ENCODE data around the gene AFP. TPM values are rescaled to one million over a fixed set of nuclear protein-coding genes. Genes with fewer than 3 reads are reported as not detected.

Gene AFP
- total RNA-seq, 1 donor from 2014 or later, result 166 TPM

DNA sequence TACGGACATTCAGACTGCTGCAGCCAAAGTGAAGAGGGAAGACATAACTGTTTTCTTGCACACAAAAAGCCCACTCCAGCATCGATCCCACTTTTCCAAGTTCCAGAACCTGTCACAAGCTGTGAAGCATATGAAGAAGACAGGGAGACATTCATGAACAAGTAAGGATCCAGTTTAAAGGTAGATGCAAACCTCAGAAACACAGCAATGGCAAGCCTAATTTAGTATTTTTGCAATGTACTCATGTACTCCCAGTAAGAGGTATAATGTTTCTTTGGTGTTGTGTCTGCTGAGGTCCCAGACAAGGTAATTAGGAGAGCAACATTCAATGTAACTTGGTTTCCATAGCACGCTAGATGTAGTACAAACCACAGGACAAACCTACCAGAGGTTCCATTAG lies 4.6 kb downstream of the AFP start:
- Mint-ChIP-seq H3K4me3 (ENCODE audit: low read depth) (no peak overlapping the region), H3K27ac (no peak overlapping the region), H3K27me3 (no peaks in the 10 kb centered on the region), H3K4me1 (ENCODE audit: low read depth) (peaks cover 9% of the 10 kb centered on the region), H3K36me3 (ENCODE audit: insufficient read depth) (peaks cover 7% of the 10 kb centered on the region), H3K9me3 (ENCODE audit: low read depth) (peaks cover 7% of the 10 kb centered on the region)
- TF ChIP-seq, protein P1, sequence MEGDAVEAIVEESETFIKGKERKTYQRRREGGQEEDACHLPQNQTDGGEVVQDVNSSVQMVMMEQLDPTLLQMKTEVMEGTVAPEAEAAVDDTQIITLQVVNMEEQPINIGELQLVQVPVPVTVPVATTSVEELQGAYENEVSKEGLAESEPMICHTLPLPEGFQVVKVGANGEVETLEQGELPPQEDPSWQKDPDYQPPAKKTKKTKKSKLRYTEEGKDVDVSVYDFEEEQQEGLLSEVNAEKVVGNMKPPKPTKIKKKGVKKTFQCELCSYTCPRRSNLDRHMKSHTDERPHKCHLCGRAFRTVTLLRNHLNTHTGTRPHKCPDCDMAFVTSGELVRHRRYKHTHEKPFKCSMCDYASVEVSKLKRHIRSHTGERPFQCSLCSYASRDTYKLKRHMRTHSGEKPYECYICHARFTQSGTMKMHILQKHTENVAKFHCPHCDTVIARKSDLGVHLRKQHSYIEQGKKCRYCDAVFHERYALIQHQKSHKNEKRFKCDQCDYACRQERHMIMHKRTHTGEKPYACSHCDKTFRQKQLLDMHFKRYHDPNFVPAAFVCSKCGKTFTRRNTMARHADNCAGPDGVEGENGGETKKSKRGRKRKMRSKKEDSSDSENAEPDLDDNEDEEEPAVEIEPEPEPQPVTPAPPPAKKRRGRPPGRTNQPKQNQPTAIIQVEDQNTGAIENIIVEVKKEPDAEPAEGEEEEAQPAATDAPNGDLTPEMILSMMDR (IDR thresholded peaks at IDR 0.05; ENCODE audit: unreplicated experiment), result no peak
- DNase-seq (ENCODE audit: low spot score, unreplicated experiment), result no peak

DNA sequence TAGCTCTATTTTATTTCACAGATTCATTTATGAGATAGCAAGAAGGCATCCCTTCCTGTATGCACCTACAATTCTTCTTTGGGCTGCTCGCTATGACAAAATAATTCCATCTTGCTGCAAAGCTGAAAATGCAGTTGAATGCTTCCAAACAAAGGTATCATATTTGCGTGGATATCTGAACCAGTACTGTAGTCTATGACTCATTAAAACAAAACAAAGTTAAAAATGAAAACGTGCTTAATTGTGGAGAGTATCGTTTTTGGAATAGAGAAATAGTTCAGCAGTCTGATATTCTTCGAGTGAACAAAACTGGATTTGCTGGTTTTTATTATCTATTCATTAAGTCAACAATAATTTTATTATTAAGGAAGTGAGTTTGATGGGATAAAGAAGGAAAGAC lies 6.3 kb downstream of the AFP start:
- H3K27me3 Mint-ChIP-seq, result no peaks in the 10 kb centered on the region
- peaks cover 3% of the 10 kb centered on the region for H3K9me3 Mint-ChIP-seq (ENCODE audit: low read depth)
- H3K36me3 Mint-ChIP-seq (ENCODE audit: insufficient read depth), result peaks cover 6% of the 10 kb centered on the region
- no peak for DNase-seq (ENCODE audit: low spot score, unreplicated experiment)
- TF ChIP-seq, protein P1 (IDR thresholded peaks at IDR 0.05; ENCODE audit: unreplicated experiment), result no peak
- no peak overlapping the region for H3K4me3 Mint-ChIP-seq (ENCODE audit: low read depth)
- H3K27ac Mint-ChIP-seq, result no peak overlapping the region
- H3K4me1 Mint-ChIP-seq (ENCODE audit: low read depth), result peaks cover 9% of the 10 kb centered on the region

DNA sequence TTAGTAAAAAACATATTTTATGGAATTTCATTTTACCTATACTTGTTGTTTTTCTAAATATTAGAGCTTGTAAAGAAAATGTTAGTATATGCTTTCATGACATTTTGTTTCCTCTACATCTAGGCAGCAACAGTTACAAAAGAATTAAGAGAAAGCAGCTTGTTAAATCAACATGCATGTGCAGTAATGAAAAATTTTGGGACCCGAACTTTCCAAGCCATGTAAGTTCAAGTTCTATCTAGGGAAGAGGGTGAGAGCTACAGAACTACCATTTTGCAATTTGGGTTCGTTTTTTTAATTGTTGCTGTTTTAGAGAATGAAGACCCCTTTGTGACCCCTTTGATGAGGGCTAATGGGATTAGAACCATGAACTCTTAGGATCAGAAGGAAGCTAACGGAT lies 7.2 kb downstream of the AFP start:
- H3K27me3 Mint-ChIP-seq, result no peaks in the 10 kb centered on the region
- TF ChIP-seq, protein P1 (IDR thresholded peaks at IDR 0.05; ENCODE audit: unreplicated experiment), result no peak
- no peak overlapping the region for H3K4me3 Mint-ChIP-seq (ENCODE audit: low read depth)
- peaks cover 6% of the 10 kb centered on the region for H3K36me3 Mint-ChIP-seq (ENCODE audit: insufficient read depth)
- peaks cover 9% of the 10 kb centered on the region for H3K4me1 Mint-ChIP-seq (ENCODE audit: low read depth)
- no peak overlapping the region for H3K27ac Mint-ChIP-seq
- peaks cover 3% of the 10 kb centered on the region for H3K9me3 Mint-ChIP-seq (ENCODE audit: low read depth)
- no peak for DNase-seq (ENCODE audit: low spot score, unreplicated experiment)

DNA sequence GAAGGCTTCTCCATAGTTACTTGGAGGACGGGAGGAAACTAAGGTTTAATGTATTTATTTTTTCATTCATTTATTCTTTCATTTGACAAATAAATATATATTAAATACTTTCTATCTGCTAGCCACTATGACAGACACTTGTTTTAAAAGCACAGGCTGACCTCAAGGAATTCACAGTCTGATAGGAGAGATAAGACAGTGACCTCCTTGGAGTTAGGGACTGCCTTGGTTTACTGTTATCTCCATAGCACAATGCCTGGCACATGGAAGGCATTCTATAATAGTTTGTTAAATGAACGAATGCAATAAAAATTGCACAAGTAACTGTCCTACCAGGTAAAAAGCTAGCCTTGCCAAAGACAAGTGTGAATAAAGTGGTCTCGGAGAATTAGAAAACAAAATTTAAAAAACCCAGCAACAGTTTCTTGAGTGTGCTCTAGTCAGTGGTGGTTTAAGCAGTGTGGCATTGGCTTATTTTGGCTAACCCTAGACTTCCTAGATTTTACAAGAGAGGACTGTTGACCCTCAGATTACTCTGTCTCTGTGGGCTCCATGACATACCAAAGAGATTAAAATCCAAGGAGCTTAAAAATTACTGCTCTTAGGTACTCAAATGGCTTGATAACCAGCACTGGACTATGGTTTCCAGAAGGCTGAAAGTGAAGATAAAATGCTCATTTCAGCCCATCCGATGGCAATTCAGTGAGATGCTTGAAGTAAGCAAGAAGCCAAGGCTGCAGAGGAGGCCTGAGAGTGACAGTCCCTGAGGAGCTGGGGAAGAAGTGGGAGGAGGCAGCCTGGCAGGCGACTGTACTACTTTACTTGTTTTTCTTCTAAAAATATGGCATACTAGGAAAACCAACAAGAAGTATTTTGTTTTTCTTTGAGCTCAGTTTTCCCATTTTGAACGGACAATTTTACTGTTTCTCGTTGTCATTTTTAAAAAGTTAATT lies 9.6 kb downstream of the AFP start:
- no peak for DNase-seq (ENCODE audit: low spot score, unreplicated experiment)
- H3K27ac Mint-ChIP-seq, result no peak overlapping the region
- peaks cover 6% of the 10 kb centered on the region for H3K36me3 Mint-ChIP-seq (ENCODE audit: insufficient read depth)
- peaks cover 20% of the 10 kb centered on the region for H3K4me1 Mint-ChIP-seq (ENCODE audit: low read depth)
- peaks cover 3% of the 10 kb centered on the region for H3K9me3 Mint-ChIP-seq (ENCODE audit: low read depth)
- TF ChIP-seq, protein P1 (IDR thresholded peaks at IDR 0.05; ENCODE audit: unreplicated experiment), result no peak
- H3K4me3 Mint-ChIP-seq (ENCODE audit: low read depth), result no peak overlapping the region
- no peaks in the 10 kb centered on the region for H3K27me3 Mint-ChIP-seq

DNA sequence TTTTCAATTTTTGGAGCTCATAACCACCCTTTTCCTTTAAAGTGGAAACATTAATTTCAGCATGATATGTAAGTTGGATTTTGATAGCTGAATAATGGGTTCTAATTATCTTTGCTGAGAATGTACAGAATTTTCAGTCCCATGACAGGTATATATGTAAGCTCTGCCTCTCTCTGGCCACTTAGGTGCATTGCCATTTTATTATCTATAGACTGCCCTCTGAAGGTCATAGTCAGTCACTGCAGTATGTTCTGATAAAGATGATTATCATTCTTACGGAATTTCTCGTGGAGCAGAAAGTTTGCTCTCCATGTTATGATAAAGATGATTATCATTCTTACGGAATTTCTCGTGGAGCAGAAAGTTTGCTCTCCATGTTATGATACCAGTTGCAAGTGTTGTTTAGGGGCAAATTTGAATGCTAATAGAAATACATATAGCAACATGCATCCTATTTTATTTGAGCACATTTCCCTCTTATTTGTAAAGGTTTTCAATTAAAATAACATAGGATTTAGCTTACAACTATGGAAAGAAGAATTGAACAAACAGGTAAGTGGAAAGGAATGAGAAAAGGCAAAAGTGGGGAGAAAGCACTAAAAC lies 10.4 kb downstream of the AFP start:
- no peak for DNase-seq (ENCODE audit: low spot score, unreplicated experiment)
- Mint-ChIP-seq H3K4me3 (ENCODE audit: low read depth) (no peak overlapping the region), H3K27ac (no peak overlapping the region), H3K9me3 (ENCODE audit: low read depth) (peaks cover 3% of the 10 kb centered on the region), H3K27me3 (no peaks in the 10 kb centered on the region), H3K4me1 (ENCODE audit: low read depth) (peaks cover 21% of the 10 kb centered on the region), H3K36me3 (ENCODE audit: insufficient read depth) (peaks cover 4% of the 10 kb centered on the region)
- TF ChIP-seq, protein P1 (IDR thresholded peaks at IDR 0.05; ENCODE audit: unreplicated experiment), result peak; percentile 77

Data from progenitor cell of endocrine pancreas (in vitro differentiated cells).